Testis (tissue), 3 donors: ENCODE measurements around the gene ZFR. TPM values are rescaled to one million over a fixed set of nuclear protein-coding genes. Genes with fewer than 3 reads are reported as not detected.

Source experiments
- DNase-seq: peaks from one replicate; pipeline ENCODE4 v3.0.0-alpha.2; 2019
- H3K27ac ChIP-seq, 2 donors: fragments of 200-600 bp; sonication (generic); one replicate each; pipeline ENCODE4 v1.5.1; 2019
- H3K27me3 ChIP-seq: fragments of 200-600 bp; sonication (generic); one replicate; pipeline ENCODE4 v1.5.1; 2019
- H3K36me3 ChIP-seq: fragments of 200-600 bp; sonication (generic); one replicate; pipeline ENCODE4 v1.5.1; 2017; ENCODE audit warnings: low read depth; ENCODE audit errors: missing control alignments
- H3K4me1 ChIP-seq: fragments of 200-600 bp; sonication (generic); one replicate; pipeline ENCODE4 v1.5.1; 2019
- H3K4me3 ChIP-seq, 2 donors: fragments of 200-600 bp; sonication (generic); one replicate each; pipeline ENCODE4 v1.5.1; 2017 to 2019
- H3K9me3 ChIP-seq: fragments of 200-600 bp; sonication (generic); one replicate; pipeline ENCODE4 v1.5.1; 2017
- CTCF ChIP-seq, 3 experiments: fragments of 450-650 bp in 2 of 3; fragments of 200-600 bp in 1 of 3; sonication (generic) in 1 of 3; IDR thresholded peaks; one replicate each; pipeline ENCODE4 v1.5.1; 2016 to 2019; ENCODE audit warnings: antibody characterized with exemption in 3 of 3, mild to moderate bottlenecking in 2 of 3, moderate library complexity in 1 of 3
- POLR2A ChIP-seq: fragments of 450-650 bp; IDR thresholded peaks from one replicate; pipeline ENCODE4 v1.6.1; 2017; ENCODE audit warnings: antibody characterized with exemption, mild to moderate bottlenecking, moderate library complexity
- WGBS, 2 donors: methylation state at CpG; one replicate each; pipeline ENCODE4 v1.1.5; 2018; 5-methylcytosine and 5-hydroxymethylcytosine counted together
- intact Hi-C: fragments of 100-400 bp; cut with DNase I; formaldehyde crosslinking; loops from one replicate; pipeline ENCODE4 v1.15.1; 2023; ENCODE audit warnings: low total_unique reads
- polyA plus RNA-seq: library from polyadenylated mRNA; stranded (reverse); fragments of 350-450 nt; fragmentation: Illumina TruSeq; extraction: RNeasy Lipid Tissue Mini Kit (QIAGEN cat#74804); gene quantifications from one replicate; pipeline ENCODE4 v1.2.3, GENCODE V29; 2014; ENCODE audit warnings: low read depth, low replicate concordance; ENCODE audit not compliant: insufficient read depth
- total RNA-seq, 2 donors: library from RNA; depleted of rRNA; stranded (reverse); fragments of >200 nt; gene quantifications; one replicate each; pipeline ENCODE4 v1.2.3, GENCODE V29; 2016

ZFR gene
- total and polyA plus RNA-seq, 3 donors from 2014 or later = 77.1 to 112 (median 97.2) TPM

- TF ChIP-seq POLR2A (no peak), CTCF (IDR thresholded peaks at IDR 0.05) (no peak)
- Histone ChIP-seq H3K4me3 (no peak overlapping the region), H3K4me1 (peaks cover 10% of the 10 kb centered on the region), H3K27me3 (no peaks in the 10 kb centered on the region), H3K9me3 (no peaks in the 10 kb centered on the region), H3K27ac (peak overlapping the region; percentile 97 to 99), H3K36me3 (no peaks in the 10 kb centered on the region)
- WGBS, 2 donors = 57 to 71% methylated on average over 23 of the region's 23 CpGs
- intact Hi-C loops = no loop called here
- DNase-seq = peak; percentile 45
These were observed 1.5 kb upstream of the ZFR start for GRCh38 chr5:32445831-32446614.

GRCh38 chr5:32445287-32445758 is 783 bp upstream of the ZFR start:
- Histone ChIP-seq H3K9me3 (no peaks in the 10 kb centered on the region), H3K27ac (peak overlapping the region; percentile 97 to 99), H3K4me3 (peak overlapping the region; percentile 96), H3K27me3 (no peaks in the 10 kb centered on the region), H3K4me1 (peaks cover 10% of the 10 kb centered on the region), H3K36me3 (no peaks in the 10 kb centered on the region)
- no peak for DNase-seq
- intact Hi-C loops = no loop called here
- 54 to 55% methylated on average over 10 of the region's 10 CpGs for WGBS, 2 donors
- TF ChIP-seq POLR2A (no peak), CTCF (IDR thresholded peaks at IDR 0.05) (no peak)

- peaks cover 15% of the 10 kb centered on the region for H3K4me1 ChIP-seq
- intact Hi-C loops = no loop called here
- H3K27me3 ChIP-seq = no peaks in the 10 kb centered on the region
- peak overlapping the region; percentile 97 to 99 for H3K27ac ChIP-seq
- DNase-seq = peak; percentile 46
- TF ChIP-seq CTCF (IDR thresholded peaks at IDR 0.05) = no peak
- TF ChIP-seq POLR2A = no peak
- H3K9me3 ChIP-seq = no peaks in the 10 kb centered on the region
- H3K4me3 ChIP-seq = peak overlapping the region; percentile 96
- WGBS, 2 donors = 0% methylated on average over 37 to 51 of the region's 83 CpGs
- H3K36me3 ChIP-seq = no peaks in the 10 kb centered on the region
These were observed 754 bp downstream of the ZFR start for GRCh38 chr5:32443541-32444430.

GRCh38 chr5:32443145-32443540 is 1.4 kb downstream of the ZFR start:
- intact Hi-C loops = no loop called here
- H3K4me1 ChIP-seq = peaks cover 16% of the 10 kb centered on the region
- 6 to 11% methylated on average over 7 of the region's 7 CpGs for WGBS, 2 donors
- H3K4me3 ChIP-seq = peak overlapping the region; percentile 96
- H3K36me3 ChIP-seq = no peaks in the 10 kb centered on the region
- TF ChIP-seq CTCF (IDR thresholded peaks at IDR 0.05) (no peak), POLR2A (no peak)
- peak; percentile 43 for DNase-seq
- no peaks in the 10 kb centered on the region for H3K9me3 ChIP-seq
- no peaks in the 10 kb centered on the region for H3K27me3 ChIP-seq
- peak overlapping the region; percentile 97 to 99 for H3K27ac ChIP-seq
